Suprapubic skin (tissue), 4 donors: ENCODE measurements around the gene DBT.

Experiments
- EP300 ChIP-seq: sonication (generic); formaldehyde crosslinking; IDR thresholded peaks from one replicate; pipeline ENCODE4 v1.6.1; 2017; ENCODE audit warnings: antibody characterized with exemption
- POLR2A ChIP-seq, 2 donors: fragments of 450-650 bp; IDR thresholded peaks; one replicate each; pipeline ENCODE4 v1.6.1; 2017; ENCODE audit warnings: antibody characterized with exemption in 2 of 2, mild to moderate bottlenecking in 2 of 2, moderate library complexity in 2 of 2
- POLR2AphosphoS5 ChIP-seq, 3 donors: sonication (generic); formaldehyde crosslinking; IDR thresholded peaks; one replicate each; pipeline ENCODE4 v1.6.1; 2017; ENCODE audit warnings: antibody characterized with exemption in 3 of 3
- TF ChIP-seq, protein P1 (sequence below), 2 donors: fragments of 200-600 bp in 1 of 2; fragments of 450-650 bp in 1 of 2; sonication (generic) in 1 of 2; IDR thresholded peaks; one replicate each; pipeline ENCODE4 v1.5.1; 2016 to 2019; ENCODE audit warnings: antibody characterized with exemption in 2 of 2, mild to moderate bottlenecking in 1 of 2, moderate library complexity in 1 of 2

DNA sequence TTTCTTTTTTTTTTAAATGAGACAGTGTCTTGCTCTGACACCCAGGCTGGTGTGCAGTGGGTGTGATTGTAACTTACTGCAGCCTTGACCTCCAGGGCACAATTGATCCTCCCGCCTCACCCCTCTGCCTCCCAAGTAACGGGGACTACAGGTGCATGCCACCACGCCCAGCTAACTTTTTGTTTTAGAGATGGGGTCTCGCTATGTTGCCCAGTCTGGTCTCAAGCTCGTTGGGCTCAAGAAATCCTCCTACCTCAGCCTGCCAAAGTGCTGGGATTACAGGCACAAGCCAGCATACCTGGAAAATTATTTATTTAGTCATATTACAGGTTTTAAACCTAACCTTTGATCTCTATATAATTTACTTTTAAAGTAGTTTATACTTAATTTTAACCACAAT, 84.9 kb downstream of the DBT start:
- TF ChIP-seq, protein P1, sequence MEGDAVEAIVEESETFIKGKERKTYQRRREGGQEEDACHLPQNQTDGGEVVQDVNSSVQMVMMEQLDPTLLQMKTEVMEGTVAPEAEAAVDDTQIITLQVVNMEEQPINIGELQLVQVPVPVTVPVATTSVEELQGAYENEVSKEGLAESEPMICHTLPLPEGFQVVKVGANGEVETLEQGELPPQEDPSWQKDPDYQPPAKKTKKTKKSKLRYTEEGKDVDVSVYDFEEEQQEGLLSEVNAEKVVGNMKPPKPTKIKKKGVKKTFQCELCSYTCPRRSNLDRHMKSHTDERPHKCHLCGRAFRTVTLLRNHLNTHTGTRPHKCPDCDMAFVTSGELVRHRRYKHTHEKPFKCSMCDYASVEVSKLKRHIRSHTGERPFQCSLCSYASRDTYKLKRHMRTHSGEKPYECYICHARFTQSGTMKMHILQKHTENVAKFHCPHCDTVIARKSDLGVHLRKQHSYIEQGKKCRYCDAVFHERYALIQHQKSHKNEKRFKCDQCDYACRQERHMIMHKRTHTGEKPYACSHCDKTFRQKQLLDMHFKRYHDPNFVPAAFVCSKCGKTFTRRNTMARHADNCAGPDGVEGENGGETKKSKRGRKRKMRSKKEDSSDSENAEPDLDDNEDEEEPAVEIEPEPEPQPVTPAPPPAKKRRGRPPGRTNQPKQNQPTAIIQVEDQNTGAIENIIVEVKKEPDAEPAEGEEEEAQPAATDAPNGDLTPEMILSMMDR (IDR thresholded peaks at IDR 0.05), result no peak
- no peak for TF ChIP-seq POLR2A (IDR thresholded peaks at IDR 0.05)
- no peak for TF ChIP-seq POLR2AphosphoS5 (IDR thresholded peaks at IDR 0.05)
- TF ChIP-seq EP300, result no peak
